ENCODE results near the gene MRPS14.

MRPS14 gene

GRCh38 chr1:175015243-175015642 is 8.0 kb downstream of the MRPS14 start:
- no peak for DNase-seq

- DNase-seq, result no peak
Observed at GRCh38 chr1:175013445-175013844, 9.8 kb downstream of the MRPS14 start.

DNA sequence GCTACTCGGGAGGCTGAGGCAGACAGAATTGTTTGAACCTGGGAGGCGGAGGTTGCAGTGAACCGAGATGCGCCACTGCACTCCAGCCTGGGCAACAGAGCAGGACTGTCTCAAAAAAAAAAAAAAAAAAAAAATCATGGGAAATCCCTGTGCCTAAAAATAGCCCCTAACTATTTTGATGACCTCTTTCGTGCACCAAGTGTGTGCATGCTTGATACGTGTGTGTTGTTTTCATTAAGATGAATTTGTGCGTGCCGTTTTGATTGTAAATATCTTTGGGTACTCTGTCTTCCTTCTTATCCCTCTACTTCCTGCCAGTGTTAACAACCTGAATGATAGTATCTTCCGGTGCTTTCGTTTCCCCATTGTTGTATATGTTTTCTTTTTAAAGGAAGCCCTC is 13.7 kb downstream of the MRPS14 start:
- no peak for DNase-seq

- no peak for DNase-seq
Observed at GRCh38 chr1:175005085-175005783, 18.0 kb downstream of the MRPS14 start.

- no peak for DNase-seq
Observed at GRCh38 chr1:175003521-175003920, 19.7 kb downstream of the MRPS14 start.

GRCh38 chr1:175002910-175003517 is 20.2 kb downstream of the MRPS14 start:
- DNase-seq, result no peak

- no peak for DNase-seq
Observed at GRCh38 chr1:175000697-175001187, 22.5 kb downstream of the MRPS14 start.

- DNase-seq, result peak; percentile 60
Observed at GRCh38 chr1:174999936-175000696, 23.1 kb downstream of the MRPS14 start, which contains the start of gene CACYBP. CACYBP (plus strand) TSS chr1:174999947; CDS start chr1:175000181, 234 bp downstream.

DNA sequence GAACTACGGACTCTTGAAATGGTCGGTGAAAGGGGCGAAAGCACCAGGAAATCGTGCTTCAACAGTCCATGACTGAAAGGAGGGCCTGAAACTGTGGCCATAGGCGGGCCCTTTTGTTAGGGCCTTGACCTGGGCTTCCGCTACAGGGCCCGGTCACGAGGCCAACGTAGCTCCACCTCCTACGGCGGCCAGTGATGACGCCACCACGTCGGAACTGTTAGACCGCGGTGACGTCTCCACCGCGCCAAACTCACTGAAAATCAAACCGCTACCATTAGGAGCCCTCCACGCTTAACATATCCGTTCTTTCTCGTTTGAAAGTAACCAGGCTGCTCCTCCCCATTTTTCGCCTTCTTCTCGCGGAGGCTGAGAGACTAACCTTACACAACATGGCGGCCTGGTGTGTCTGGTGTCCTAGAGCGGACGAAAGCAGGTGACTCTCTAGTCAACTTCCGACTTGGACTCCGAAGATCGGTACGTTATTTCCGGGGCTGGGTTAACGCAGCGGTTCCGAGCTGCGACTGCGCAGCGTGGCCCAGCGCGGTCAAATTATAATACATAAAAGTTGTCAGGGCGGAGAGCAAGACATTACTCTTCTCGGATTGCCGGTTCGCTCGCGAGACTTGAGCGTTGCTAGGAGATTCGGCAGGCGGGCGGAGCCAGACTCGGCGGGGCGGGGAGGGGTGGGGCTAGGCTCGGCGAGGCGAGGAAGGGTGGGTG is 23.8 kb downstream of the MRPS14 start:
- peak; percentile 96 for DNase-seq

- DNase-seq, result no peak
Observed at GRCh38 chr1:174998569-174999215, 24.5 kb downstream of the MRPS14 start.

- DNase-seq, result no peak
Observed at GRCh38 chr1:174997041-174997440, 26.2 kb downstream of the MRPS14 start.

DNA sequence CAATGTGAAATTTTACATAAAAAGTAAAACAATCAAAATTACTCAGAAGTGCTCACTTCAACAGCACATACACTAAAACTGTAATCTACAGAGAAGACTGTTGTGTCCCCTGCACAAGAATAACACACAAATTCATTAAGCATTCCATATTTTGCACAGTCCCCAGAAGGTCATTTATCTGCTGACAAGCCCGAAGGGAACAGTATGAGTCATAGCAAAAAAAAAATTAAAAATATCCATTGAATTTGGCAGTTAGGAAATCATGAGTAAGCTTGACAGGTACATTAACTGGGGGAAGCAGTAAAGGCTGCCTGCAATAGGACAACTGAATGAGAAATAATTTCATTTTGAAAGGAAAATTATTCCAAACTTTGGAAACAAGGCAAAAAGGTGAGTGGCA is 26.7 kb downstream of the MRPS14 start:
- DNase-seq, result no peak

- DNase-seq, result no peak
Observed at GRCh38 chr1:174995916-174996315, 27.3 kb downstream of the MRPS14 start.

DNA sequence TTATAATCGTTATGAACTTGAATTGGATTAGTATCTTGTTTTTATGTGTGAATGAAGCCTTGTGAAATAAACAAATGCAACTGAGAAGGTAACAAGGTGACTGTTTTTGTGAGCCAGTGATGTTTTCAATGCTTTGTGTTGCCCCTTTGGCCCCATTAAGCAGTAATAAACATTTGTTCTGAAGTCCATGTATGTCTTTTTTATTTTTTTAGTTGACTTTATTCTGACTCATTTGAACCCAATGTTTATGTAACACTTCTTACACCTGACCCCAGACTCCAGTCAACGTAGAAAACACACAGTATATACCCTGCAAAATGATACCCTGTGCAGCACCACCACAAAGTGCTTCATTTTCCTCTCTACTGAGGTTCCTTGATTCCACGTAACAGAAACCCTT is 28.1 kb downstream of the MRPS14 start:
- DNase-seq, result no peak

DNA sequence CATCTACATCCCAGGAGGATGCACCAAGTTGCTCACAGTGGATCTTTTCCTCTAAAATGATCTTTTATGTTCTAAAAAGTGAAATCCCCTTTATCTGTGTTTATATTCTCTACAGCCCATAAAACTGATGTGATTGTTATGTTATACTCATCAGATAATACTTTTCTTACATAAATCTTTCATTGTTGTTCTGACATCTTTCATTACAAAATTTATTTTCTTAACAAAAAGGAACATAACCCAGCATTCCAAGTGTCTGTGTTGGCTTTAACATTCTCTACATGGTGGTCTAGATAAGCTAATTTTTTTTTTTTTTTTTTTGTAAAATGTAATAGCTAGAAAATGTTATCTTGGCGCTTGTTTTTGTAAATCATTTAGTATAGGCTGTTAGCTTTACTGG is 31.8 kb downstream of the MRPS14 start:
- DNase-seq, result no peak

GRCh38 chr1:174990382-174990999 is 32.7 kb downstream of the MRPS14 start:
- no peak for DNase-seq

- no peak for DNase-seq
Observed at GRCh38 chr1:174989536-174990220, 33.5 kb downstream of the MRPS14 start.

DNA sequence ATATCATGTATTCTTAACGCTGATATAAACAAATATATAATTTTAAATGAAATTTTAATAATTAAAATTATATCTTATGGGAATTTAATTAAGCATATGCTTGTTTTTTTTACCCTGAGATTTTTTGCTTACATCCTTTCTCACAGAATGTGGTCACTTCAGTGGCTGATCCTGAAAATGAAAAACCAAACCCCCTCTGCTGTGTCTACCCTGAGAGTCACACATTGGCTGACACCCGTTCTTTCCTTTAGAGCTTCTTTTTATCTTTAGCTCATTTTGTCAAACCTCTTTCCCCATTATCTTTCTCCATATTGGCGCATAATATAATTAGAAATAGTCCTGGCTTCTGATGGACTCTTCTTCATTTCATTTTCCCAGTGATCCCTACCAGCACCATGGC is 34.2 kb downstream of the MRPS14 start:
- no peak for DNase-seq

- DNase-seq, result no peak
Observed at GRCh38 chr1:174988539-174988938, 34.7 kb downstream of the MRPS14 start.

DNA sequence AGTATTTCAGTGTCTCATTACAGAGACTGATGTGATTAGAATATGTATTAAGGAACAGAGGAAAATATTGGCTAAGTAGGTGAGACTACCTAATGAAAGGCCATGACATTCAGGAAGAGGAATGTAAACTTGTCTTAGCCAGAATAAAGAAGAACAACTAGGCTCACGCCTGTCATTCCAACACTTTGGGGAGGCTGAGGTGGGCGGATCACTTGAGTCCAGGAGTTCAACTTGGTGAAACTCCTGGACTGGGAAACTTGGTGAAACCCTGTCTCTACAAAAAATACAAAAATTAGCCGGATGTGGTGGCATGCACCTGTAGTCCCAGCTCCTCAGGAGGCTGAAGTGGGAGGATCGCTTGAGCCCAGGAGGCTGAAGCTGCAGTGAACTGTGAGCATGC is 38.3 kb downstream of the MRPS14 start:
- no peak for DNase-seq

DNA sequence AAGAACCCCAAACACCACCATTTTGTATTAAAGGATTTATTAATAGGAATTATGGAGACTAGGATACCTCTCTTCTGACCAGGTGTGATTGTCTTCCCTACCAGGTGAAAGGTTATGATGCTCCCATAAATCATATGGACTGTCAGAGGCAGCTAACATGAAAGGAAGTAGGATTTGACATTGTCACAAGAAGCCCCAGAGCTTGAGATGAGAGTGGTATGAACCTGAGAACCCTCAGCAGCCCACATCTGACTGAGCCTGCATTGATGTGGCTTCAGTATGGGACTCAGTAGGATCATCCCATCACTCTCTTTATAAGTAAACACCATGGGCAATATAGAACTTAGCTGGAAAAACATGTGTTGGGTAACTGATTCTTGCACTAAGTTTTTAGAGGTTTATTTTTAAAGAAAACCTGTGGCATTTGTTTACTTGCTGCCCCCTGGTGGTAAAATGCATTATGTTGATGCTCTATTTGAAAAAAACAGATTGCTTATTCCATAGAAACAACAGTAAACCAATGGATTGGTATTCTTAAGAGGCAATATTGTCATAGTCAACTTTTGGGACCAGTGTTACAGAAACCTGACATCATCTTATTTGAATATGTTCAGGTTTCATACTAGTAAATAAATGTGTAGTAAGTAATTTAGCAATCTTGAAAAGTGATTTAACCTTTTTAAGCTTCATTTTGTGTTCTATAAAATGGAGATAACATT is 40.1 kb downstream of the MRPS14 start:
- no peak for DNase-seq
